Measurements from ENCODE around the gene DMRTB1.

DMRTB1 gene

DNA sequence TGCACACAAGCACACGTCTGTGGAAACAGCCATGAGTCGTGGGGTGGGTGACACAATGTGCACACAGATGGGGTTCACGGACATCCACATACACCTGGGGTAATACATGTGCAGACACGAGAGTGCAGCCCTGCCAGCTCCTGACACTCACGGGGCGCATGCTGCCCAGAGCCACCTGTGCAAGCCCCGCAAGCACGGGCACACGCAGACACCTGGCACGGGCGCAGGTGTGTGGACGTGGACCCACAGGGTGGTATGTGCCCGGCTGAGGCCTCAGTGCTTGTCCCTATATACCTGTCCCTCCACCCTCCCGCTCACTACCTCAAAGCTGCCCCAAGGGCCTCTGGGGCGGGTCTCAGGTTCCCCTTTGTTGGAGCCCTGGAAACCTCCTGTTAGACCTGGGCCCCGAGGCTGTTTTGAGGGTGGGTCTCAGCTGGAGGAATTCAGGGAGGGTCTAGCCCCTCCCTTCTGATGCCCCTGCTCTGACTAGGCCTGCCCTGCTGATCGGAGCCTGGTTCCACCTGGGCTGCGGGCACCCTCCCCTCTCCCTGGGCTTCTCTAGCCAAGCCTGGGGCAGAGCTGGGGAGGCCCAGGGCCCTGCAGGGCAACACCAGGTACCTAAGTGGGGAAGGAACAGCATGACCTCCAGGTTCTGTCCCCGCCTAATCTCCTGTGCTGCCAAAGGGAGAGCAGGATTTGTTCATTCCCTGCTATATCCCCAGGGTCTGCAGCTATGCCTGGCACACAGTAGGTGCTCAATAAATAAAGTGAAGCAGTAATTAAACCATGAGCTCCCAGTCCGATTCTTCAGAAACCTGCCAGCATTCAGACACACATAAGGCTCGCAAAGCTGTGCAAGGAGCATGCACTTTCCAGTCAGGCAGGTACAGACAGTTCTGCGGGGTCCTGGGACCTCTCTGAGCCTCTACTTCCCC is 49.1 kb downstream of the DMRTB1 start:
- TF ChIP-seq, protein P1, sequence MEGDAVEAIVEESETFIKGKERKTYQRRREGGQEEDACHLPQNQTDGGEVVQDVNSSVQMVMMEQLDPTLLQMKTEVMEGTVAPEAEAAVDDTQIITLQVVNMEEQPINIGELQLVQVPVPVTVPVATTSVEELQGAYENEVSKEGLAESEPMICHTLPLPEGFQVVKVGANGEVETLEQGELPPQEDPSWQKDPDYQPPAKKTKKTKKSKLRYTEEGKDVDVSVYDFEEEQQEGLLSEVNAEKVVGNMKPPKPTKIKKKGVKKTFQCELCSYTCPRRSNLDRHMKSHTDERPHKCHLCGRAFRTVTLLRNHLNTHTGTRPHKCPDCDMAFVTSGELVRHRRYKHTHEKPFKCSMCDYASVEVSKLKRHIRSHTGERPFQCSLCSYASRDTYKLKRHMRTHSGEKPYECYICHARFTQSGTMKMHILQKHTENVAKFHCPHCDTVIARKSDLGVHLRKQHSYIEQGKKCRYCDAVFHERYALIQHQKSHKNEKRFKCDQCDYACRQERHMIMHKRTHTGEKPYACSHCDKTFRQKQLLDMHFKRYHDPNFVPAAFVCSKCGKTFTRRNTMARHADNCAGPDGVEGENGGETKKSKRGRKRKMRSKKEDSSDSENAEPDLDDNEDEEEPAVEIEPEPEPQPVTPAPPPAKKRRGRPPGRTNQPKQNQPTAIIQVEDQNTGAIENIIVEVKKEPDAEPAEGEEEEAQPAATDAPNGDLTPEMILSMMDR (IDR thresholded peaks at IDR 0.05; ENCODE audit: control insufficient read depth, insufficient read depth, low read depth, low read length, missing control alignments) = no peak
- no peak for DNase-seq (ENCODE audit: low read depth)
- H3K4me3 ChIP-seq (ENCODE audit: control insufficient read depth, low read depth, low read length) = no peak overlapping the region

- TF ChIP-seq, protein P1 (IDR thresholded peaks at IDR 0.05; ENCODE audit: control insufficient read depth, insufficient read depth, low read depth, low read length, missing control alignments) = no peak
- no peak for DNase-seq (ENCODE audit: low read depth)
- H3K4me3 ChIP-seq (ENCODE audit: control insufficient read depth, low read depth, low read length) = no peak overlapping the region
Observed at GRCh38 chr1:53508991-53509666, 49.9 kb downstream of the DMRTB1 start.

GRCh38 chr1:53509775-53510174 is 50.6 kb downstream of the DMRTB1 start:
- DNase-seq (ENCODE audit: low read depth) = no peak
- TF ChIP-seq, protein P1 (IDR thresholded peaks at IDR 0.05; ENCODE audit: control insufficient read depth, insufficient read depth, low read depth, low read length, missing control alignments) = no peak
- H3K4me3 ChIP-seq (ENCODE audit: control insufficient read depth, low read depth, low read length) = no peak overlapping the region

- H3K4me3 ChIP-seq (ENCODE audit: control insufficient read depth, low read depth, low read length) = no peak overlapping the region
- no peak for DNase-seq (ENCODE audit: low read depth)
- TF ChIP-seq, protein P1 (IDR thresholded peaks at IDR 0.05; ENCODE audit: control insufficient read depth, insufficient read depth, low read depth, low read length, missing control alignments) = no peak
Observed at GRCh38 chr1:53510215-53510614, 51.0 kb downstream of the DMRTB1 start.

- no peak overlapping the region for H3K4me3 ChIP-seq (ENCODE audit: control insufficient read depth, low read depth, low read length)
- no peak for DNase-seq (ENCODE audit: low read depth)
- TF ChIP-seq, protein P1 (IDR thresholded peaks at IDR 0.05; ENCODE audit: control insufficient read depth, insufficient read depth, low read depth, low read length, missing control alignments) = no peak
Observed at GRCh38 chr1:53511323-53511932, 52.2 kb downstream of the DMRTB1 start.

GRCh38 chr1:53511933-53512806 is 53.0 kb downstream of the DMRTB1 start:
- DNase-seq (ENCODE audit: low read depth) = peak; percentile 97
- no peak overlapping the region for H3K4me3 ChIP-seq (ENCODE audit: control insufficient read depth, low read depth, low read length)
- TF ChIP-seq, protein P1 (IDR thresholded peaks at IDR 0.05; ENCODE audit: control insufficient read depth, insufficient read depth, low read depth, low read length, missing control alignments) = no peak
